Activated CD4-positive, alpha-beta T cell treated with anti-CD3 and anti-CD28 coated beads for 4 hours (primary cell): ENCODE results near the gene OR2V1.
"Not testable (repeated sequence)": the region's sequence is repeated elsewhere in the genome, so short reads cannot be mapped to it uniquely, and the experiment has no call there.

Experiments
- DNase-seq, 2 donors: peaks; one replicate each; pipeline ENCODE4 v3.0.0-alpha.2; 2020

Gene OR2V1

DNA sequence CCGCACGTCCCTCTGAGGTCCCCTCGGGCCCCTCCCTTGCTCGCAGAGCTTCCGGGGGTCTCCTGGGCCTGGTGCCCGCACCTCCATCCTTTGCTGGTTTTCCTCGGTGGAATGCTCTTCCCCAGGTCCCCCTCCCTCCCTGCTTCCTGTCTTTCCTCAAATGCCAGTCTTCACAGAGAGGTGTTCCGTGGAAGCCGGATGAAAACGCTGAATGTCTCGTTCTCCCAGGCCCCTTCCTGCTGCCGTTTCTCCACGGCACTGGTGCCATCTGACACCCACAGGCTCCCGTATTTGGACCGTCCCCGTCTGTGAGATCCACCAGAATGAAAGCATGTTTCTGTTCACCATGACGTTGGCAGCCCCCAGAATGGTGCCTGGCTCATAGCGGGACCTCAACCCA lies 4.1 kb downstream of the OR2V1 start:
- DNase-seq, result no peak

DNA sequence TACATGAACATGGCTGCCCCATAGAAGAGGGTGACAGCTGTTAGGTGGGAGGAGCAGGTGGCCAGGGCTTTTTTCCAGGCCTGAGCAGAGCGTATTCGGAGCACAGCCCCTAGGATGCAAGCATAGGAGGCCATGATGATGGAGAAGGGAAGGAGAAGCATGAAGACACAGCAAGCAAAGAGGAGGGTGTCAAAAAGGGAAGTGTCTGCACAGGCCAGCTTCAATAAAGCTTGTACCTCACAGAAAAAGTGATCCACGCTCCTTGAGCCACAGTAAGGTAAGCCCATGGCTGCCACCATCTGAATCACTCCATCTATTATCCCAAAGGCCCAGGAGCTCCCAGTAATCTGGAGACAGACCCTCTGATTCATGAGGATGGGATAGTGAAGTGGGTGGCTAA lies 6.4 kb downstream of the OR2V1 start:
- DNase-seq, result no peak

DNA sequence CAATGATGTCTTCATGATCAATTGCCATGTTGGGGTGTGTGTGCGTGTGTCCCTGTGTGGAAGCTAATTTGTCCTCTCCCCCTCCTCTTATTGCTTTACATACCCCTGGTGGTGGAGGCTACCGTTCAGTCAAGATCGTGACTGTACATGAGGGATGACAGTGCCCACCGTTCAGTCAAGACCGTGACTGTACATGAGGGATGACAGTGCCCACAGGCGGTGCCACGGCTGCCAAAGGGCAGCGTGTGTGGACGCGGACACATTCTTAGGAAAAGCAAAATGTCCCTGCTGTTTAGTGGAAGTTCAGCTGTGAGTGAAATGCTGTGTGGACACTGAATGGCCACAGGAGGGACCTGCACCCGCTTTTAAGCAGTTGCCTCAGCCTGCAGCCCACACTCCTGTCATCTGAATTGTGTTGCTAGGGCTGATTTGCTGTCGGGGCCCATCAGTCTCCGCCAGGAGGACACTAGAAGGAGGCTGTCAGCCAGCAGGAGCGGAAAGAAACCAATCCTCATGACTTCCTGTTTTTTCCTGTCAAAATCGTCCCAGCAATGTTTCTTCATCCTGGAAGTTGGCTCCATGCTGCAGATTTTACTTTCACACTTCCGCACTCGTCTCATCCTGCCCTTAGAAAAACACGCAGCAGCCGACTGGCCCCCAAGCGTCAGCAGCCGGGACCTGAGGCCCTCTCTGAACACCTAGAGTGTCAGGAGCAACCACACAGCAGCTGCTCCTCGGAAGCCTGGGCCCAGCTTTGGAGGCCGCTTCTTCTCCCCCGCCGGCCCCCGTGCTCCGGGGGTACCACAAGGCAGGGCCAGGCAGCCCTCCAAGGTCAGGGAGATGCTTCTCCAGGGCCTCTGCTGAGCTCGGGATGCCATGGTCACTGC lies 9.1 kb downstream of the OR2V1 start:
- no peak for DNase-seq

DNA sequence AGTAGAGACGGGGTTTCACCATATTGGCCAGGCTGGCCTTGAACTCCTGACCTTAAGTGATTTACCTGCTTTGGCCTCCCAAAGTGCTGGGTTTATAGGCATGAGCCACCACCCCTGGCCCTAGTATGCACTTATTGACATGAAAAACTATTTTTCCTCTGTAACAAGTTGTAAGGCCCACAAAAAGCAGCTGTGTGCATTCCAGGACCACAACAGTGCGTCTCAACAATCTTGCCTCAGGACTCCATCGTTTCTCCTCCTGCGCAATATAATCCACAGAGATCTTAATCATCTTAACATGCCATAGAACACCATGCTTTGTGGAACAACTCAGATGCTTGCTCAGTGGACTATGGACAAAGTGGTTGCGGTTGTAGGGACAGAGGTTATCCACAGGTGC lies 10.2 kb downstream of the OR2V1 start:
- DNase-seq, result no peak

DNA sequence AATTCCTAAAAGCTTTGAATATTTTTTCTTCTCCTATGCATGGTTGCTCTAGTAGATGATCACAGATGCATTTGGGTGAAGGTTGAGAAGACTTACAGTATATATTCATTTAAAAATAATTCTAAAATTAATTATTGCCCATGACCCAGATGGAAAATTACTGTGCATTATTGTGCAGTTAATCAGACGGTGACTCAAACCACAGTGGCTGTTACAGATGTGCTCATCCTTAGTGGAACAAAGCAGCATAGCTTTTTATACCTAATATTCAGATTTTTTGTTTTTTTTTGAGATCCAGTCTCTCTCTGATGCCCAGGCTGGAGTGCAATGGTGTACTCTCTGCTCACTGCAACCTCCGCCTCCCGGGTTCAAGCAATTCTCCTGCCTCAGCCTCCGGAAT lies 10.7 kb downstream of the OR2V1 start:
- no peak for DNase-seq

DNA sequence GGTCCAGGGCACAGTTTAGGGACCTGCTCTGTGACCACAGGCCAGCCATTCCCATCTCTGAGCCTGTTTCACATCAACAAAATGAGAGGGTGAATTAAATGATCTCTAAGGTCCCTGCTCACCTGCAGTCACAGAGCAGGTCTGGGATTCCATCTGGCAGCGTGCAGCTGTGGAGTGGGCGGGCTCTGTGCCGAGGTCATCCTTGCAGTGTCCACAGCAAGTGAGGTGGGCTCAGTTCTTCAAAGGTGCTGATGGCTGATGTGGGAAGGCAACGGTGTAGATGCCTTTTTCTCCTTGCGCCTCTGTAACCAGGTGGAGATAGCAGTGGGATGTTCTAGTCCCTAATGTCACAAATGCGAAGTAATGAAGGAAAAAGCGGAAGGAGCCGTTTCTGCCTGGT lies 11.9 kb downstream of the OR2V1 start:
- no peak for DNase-seq

DNA sequence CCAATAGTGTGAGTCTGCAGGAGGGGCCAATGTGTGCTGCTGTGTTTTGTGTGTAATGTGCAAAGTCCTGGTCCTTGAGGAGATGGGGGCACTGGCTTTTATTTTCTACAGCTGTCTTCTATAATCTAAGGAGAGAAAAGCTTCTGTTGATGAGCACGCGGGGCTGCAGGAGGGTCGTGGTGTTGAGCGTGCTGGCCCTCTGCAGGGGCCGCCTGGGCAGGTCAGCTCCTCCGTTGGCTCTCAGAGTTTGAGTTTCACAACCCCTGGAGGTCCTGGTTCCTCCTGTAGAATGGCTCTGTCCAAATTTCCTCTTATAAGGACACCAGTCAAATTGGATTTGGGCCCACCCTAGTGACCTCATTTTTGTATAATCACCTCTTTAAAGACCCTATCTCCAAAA lies 12.6 kb downstream of the OR2V1 start:
- no peak for DNase-seq

DNA sequence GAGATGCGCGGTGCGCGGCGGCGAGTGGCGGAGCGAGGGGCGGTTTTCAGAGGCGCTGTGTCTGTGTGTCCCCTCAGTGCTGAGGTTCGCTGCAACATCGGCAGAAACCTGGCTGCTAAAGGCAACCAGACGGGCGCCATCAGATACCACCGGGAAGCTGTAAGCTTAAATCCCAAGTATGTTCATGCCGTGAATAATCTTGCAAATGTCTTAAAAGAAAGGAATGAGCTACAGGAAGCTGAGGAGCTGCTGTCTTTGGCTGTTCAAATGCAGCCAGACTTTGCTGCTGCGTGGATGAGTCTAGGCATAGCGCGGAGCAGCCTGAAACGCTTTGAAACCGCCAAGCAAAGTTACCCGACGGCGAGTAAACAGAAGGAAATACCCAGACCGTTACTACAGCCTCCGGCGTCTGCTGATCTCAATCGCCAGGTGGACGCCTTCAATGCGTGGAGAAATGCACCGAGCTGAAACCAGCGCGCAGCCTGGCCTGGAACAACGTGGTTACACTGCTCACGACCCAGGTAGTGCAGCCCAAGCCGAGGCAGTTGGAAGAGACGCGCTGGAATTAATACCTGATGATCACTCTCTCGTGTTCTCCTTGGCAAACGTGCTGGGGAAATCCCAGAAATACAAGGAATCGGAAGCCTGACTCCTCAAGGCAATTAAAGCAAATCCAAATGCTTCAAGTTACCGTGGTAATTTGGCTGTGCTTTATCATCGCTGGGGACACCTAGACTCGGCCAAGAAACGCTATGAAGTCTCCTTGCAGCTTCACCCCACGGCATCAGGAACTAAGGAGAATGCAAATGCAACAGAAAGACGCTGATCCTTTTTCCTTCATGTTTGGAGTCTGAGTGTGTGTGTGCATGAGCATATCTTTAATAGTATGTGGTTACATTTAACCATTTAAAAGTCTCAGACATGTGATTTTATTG lies 15.9 kb downstream of the OR2V1 start:
- DNase-seq, result no peak

DNA sequence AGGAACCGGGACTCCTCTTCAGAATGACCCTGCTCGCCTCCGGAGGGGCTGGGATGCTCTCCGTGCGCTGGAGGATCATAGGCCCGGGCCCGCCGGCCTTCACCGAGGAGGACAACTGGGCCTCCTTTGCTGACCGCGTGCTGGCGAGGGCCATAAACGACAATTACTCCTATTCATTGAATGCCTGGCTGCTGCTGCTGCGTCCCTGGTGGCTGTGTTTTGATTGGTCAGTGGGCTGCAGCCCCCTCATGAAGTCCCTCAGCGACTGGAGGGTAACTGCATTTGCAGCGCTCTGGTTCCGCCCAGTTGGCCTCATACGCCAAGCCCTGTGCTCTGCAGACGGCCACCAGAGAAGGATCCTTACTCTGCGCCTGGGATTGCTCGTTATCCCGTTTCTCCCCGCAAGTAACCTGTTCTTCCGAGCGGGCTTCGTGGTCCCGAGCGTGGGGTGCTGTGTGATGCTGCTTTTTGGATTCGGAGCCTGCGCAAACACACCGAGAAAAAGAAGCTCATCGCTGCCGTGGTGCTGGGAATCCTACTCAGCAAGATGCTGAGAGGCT lies 16.6 kb downstream of the OR2V1 start:
- no peak for DNase-seq

DNA sequence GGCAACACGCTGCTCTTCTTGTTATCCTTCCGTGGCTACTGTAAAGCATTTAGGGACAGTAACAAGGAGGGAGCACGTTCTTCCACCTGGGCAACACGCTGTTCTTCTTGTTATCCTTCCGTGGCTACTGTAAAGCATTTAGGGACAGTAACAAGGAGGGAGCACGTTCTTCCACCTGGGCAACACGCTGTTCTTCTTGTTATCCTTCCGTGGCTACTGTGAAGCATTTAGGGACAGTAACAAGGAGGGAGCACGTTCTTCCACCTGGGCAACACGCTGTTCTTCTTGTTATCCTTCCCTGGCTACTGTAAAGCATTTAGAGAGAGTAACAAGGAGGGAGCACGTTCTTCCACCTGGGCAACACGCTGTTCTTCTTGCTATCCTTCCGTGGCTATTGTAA lies 17.4 kb downstream of the OR2V1 start:
- DNase-seq, result not testable (repeated sequence)

DNA sequence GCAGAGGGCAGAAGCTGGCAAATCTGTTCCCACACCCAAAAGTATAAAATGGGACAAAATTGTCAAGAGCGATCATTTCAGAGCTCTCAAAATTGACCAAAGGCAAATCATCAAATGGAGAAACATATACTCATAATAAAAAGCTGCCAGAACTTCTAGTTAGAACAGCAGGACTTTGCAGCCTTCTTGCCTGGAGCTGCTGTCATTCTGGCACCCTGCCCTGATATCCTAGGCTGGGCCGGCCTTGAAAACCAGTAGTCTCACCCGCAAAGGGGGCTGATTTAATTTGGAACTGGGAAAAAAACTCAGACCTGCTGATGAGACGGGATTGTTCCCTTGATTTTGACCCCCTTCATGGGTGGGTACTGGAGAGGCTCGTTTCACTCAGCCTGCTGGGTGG lies 18.5 kb downstream of the OR2V1 start:
- DNase-seq, result no peak

DNA sequence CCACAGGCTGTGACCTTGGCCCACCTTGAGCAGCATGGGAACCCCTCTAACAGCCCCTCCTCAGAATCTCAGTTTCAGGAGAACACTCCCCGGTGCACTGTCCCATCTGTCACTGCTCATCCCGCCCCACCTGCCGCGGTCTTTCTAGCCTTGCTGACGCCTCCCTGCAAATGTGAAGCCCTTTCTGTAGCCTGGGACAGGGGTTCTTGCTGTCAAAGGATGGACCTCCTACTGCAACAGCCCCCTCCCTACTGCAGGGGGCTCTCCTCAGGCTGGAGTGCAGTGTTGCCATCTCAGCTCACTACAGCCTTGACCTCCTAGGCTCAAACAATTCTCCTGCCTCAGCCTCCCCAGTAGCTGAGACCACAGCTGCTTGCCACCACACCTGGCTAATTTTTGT lies 20.0 kb downstream of the OR2V1 start:
- no peak for DNase-seq

DNA sequence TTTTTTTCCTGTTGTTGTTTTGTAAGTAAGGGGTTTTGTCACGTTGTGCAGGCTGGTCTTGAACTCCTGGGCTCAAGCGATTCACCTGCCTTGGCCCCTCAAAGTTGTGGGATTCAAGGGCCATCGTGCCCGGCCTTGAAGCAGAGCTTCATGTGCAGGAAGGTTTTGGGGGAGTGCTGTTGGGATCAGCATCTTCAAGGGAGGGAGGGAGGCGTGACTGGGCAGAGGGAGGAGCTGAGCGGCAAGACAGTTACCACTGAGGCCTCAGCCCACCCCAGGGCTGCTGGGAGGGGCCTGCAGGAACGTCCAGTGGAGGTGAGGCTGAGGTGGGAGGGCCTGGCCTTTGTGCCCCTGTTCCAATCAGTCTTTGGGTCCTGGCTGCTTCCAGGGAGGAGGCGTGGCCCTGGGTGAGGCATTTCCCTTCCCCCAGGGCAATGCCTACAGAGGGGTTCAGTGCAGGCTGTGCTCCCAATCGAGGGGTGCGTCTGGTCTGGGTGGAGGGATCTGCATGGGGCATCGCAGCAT lies 21.4 kb downstream of the OR2V1 start:
- DNase-seq, result no peak

DNA sequence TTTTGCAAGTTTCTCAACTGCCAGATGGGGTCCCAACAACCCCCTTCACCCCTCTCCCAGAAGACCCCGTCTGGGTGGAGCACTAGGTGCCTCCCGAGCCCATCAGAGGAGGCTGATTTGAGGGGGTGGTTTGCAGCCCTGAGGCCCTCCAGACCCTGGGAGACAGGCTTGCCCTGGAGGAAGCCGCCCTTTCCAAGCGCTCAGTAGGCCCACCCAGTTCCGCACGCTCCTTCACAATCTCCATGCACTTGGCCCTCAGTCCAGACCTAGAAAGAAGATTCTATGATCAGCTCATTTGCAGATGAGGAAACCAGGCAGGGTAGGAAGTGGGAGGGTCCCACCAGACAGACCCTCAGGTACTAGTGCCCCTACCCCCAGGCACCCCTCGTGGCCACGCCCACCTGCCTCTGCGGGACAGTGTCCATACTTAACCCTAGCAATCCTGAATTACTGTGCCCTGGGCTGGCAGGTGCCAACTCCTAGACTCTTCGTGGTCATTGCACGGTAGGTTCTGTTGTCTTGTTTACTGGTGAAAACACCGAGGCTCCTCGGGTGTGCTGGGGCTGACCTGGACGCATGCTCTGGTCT lies 22.3 kb downstream of the OR2V1 start:
- DNase-seq, result no peak

DNA sequence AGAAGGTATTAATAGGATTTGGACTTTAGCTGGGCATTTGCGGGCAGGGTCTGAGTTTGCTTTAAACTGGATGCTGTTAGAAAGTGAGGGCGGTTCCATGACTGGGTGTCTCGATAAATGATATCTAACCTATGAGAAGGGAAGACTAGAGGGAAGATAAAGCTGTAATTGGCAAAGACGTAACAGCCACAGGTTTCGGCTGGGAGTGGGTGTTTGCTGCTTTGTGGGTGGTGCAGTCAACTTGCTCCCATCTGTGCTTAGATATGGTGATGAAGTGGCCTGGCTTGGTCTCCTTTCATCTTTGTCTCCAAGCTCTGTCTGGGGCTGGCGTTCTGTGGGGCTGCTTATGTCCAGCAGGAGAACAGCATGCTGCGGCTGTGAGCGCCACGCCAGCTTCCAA lies 23.3 kb downstream of the OR2V1 start:
- DNase-seq, result no peak

DNA sequence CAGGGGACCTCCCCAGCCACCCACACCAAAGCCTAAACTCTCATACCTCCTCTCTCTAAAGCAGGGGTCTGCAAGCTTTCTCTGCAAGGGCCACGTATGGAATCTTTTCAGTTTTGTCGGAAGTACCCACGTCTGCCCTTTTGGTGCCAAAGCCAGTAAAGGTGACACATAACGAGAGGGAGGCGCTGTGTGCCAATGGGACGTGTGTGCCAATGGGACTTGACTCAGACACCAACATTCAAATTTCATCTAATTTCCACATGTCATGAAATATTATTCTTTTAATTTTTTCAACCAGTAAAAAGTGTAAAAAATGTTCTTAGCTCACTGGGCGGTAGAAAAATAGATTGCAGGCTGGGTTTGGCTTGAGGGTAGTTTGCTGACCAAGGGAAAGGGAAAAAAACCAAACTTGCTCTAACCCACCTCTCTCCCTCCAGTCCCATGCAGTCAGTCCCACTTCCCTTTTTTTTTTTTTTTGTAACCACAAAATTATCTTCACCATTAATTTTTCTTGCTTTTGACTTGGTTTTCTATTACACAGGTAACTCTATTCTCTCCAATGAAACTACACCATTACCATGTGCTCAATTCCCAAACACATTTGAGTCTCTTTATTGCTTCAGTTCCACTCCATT lies 25.5 kb downstream of the OR2V1 start:
- DNase-seq, result no peak

DNA sequence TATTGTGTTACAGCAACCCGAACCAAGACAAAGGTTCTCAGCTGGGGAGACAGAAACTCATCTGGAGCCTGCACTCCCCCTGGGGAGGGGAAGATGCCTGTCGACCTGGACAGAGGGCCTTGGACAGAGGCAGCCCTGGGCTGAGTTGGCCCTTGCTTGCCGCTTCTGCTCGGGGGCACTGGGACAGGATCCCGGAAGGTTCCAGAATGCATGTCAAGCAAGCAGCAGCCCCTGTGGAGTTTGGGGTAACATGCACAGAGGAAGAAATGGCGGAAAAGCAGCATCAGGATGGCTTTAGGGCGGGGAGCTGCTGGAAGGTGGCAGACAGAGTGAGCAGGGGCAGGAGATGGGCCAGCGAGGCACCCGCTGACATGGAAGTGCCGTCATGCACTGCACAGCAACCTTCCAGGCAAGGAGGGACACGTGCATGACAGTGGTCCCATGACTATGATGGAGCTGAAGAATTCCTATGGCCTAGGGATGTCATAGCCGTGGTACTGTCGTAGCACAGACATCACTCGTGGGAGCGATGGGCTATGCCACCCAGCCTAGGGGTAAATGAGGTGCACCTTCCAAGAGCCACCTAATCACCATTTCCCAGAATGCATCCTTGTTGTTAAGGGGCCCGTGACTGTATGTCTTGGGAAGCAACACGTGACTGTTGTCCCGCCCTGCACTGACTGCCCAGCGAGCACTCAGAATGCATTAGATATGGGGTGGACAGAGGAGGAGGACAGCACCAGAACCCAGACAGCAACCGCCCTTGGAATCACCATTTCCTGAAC lies 26.2 kb downstream of the OR2V1 start:
- not testable (repeated sequence) for DNase-seq

DNA sequence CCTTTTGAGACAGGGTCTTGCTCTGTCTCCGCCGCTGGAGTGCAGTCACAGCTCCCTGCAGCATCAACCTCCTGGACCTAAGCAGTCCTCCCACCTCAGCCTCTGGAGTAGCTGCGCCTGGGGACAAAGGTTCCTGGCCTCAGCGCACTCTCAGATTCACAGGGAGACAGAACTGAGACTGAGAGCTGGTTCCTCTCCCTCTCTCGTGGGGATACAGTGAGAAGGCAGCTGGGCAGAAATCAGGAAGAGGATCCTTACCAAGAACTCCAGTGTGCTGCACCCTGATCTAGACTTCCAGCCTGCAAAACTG lies 26.8 kb downstream of the OR2V1 start:
- not testable (repeated sequence) for DNase-seq

DNA sequence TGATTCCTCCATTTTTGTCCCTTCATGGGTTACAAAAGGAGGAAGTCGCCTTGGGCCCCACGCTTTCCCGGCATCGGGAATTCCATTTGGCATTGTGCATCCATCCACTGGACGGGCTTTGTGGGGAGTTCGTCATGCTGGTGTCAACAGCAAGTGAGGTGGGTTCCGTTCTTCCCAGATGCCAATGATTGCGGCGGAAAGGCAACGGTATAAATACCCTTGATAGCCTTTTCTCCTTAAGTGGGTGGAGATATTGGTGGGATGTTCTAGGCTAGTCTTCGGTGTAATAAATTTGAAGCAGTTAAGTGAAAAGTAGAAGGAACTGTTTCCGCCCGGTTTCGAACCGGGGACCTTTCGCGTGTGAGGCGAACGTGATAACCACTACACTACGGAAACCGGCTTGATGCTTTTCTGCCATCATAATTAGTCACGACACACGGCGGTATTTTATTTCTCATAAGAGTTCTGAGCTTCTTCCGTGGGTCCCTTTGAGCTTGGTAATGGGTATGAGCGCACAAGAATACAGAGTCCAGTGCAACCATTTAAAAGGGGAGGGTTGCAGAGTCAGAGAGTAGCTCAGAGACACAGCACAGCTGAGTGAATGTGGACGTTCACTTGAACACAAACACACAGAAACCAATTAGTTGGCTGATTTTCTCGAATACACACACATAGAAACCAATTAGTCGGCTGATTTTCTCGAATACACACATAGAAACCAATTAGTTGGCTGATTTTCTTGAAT lies 28.9 kb downstream of the OR2V1 start:
- not testable (repeated sequence) for DNase-seq

DNA sequence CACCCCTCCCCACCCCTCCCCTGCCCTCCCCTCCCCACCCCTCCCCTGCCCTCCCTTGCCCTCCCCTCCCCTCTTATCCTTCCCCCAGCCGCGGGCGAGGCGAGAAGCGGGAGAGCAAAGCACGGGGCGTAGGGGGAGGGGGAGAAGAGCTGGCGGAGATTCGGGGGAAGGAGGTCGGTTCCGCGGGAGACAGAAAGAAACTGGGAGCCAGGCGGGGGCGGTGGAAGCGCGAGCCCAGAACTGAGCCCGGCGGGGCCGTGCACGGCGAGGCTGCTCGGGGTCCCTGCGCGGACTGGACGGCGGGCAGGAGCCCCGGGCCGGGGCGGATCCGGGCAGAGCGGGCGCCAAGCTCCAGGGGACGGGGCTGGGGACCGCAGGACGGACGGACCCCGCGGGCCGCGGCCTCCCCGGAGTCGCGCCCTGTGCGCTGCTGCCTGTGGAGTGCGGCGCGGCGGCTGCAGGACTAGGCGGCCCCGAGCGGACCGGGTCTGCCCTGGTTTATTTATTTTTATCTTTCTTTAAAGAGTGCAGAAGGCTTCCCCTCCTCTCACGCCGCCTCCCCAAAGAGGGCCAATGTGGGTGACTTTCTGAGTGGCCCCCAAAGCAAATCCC lies 29.8 kb downstream of the OR2V1 start:
- DNase-seq, result not testable (repeated sequence)
